Measurements from ENCODE around the gene TAF9.
A peak's percentile ranks its signal among the peaks of the same experiment; 100 is the strongest.
"Not testable (repeated sequence)": the region's sequence is repeated elsewhere in the genome, so short reads cannot be mapped to it uniquely, and the experiment has no call there.

Gene TAF9

GRCh38 chr5:69334793-69335268, 34.5 kb downstream of the TAF9 start:
- peak; percentile 65 for DNase-seq

GRCh38 chr5:69333668-69334315, 35.5 kb downstream of the TAF9 start:
- DNase-seq: not testable (repeated sequence)

GRCh38 chr5:69331528-69332445, 37.5 kb downstream of the TAF9 start:
- no peak for DNase-seq

- DNase-seq: no peak
Observed at GRCh38 chr5:69329905-69330489, 39.3 kb downstream of the TAF9 start.

- DNase-seq: no peak
Observed at GRCh38 chr5:69326365-69326764, 43.0 kb downstream of the TAF9 start.

- DNase-seq: no peak
Observed at GRCh38 chr5:69317391-69317790, 51.9 kb downstream of the TAF9 start.

- no peak for DNase-seq
Observed at GRCh38 chr5:69315972-69316371, 53.3 kb downstream of the TAF9 start.
